ENCODE data around the gene MAGOH. TPM values are rescaled to one million over a fixed set of nuclear protein-coding genes. Genes with fewer than 3 reads are reported as not detected.
"Not testable (repeated sequence)": the region's sequence is repeated elsewhere in the genome, so short reads cannot be mapped to it uniquely, and the experiment has no call there.

The MAGOH gene
- polyA plus RNA-seq, 2 donors: 77.0 to 117 TPM

- Histone ChIP-seq H3K4me1 (ENCODE audit: control insufficient read depth in 2 of 2, insufficient read depth in 2 of 2, low read length in 1 of 2) (no peaks in the 10 kb centered on the region), H3K27ac (ENCODE audit: low read depth in 2 of 2, low read length in 1 of 2) (no peak overlapping the region), H3K4me3 (ENCODE audit: low read depth in 1 of 2, low read length in 2 of 2) (no peak overlapping the region), H3K36me3 (ENCODE audit: control insufficient read depth in 2 of 2, insufficient read depth in 2 of 2, low read length in 1 of 2) (peaks cover 6 to 18% of the 10 kb centered on the region in 2 donors), H3K27me3 (ENCODE audit: control insufficient read depth in 1 of 2, insufficient read depth in 2 of 2, low read length in 2 of 2) (no peaks in the 10 kb centered on the region), H3K9me3 (ENCODE audit: control insufficient read depth in 2 of 2, insufficient read depth in 1 of 2, low read depth in 1 of 2, low read length in 1 of 2) (peaks cover 0 to 5% of the 10 kb centered on the region in 2 donors)
- WGBS, 2 donors: 97 to 98% methylated on average over 11 of the region's 11 CpGs
Observed at GRCh38 chr1:53210954-53211353, 27.4 kb downstream of the MAGOH start.

- Histone ChIP-seq H3K4me1 (ENCODE audit: control insufficient read depth in 2 of 2, insufficient read depth in 2 of 2, low read length in 1 of 2) (no peaks in the 10 kb centered on the region), H3K27me3 (ENCODE audit: control insufficient read depth in 1 of 2, insufficient read depth in 2 of 2, low read length in 2 of 2) (no peaks in the 10 kb centered on the region), H3K27ac (ENCODE audit: low read depth in 2 of 2, low read length in 1 of 2) (no peak overlapping the region), H3K4me3 (ENCODE audit: low read depth in 1 of 2, low read length in 2 of 2) (no peak overlapping the region), H3K36me3 (ENCODE audit: control insufficient read depth in 2 of 2, insufficient read depth in 2 of 2, low read length in 1 of 2) (peaks cover 8 to 16% of the 10 kb centered on the region in 2 donors), H3K9me3 (ENCODE audit: control insufficient read depth in 2 of 2, insufficient read depth in 1 of 2, low read depth in 1 of 2, low read length in 1 of 2) (peaks cover 0 to 8% of the 10 kb centered on the region in 2 donors)
- 87 to 91% methylated on average over 7 of the region's 7 CpGs for WGBS, 2 donors
Observed at GRCh38 chr1:53210352-53210751, 28.0 kb downstream of the MAGOH start.

DNA sequence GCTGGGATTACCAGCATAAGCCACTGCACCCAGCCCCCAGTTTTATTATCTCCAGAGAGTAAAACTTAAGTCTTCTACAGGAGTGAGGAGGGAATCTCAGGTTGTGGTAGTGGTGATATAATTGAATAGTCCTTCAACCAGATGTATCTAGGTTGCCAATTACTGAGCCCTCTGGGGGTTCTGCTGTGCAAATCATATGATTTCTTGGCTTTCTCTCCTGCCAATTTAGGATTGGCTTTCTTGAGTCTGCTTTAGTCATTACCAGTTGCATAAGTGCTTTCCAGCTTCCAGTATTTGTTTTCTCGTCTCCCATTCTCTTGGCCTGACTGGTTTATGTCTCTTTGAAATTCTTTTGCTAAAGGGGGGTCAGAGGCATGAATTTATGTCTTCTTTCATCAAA is 30.6 kb downstream of the MAGOH start:
- Histone ChIP-seq H3K36me3 (ENCODE audit: control insufficient read depth in 2 of 2, insufficient read depth in 2 of 2, low read length in 1 of 2) (peaks cover 5 to 13% of the 10 kb centered on the region in 2 donors), H3K4me3 (ENCODE audit: low read depth in 1 of 2, low read length in 2 of 2) (no peak overlapping the region), H3K4me1 (ENCODE audit: control insufficient read depth in 2 of 2, insufficient read depth in 2 of 2, low read length in 1 of 2) (no peaks in the 10 kb centered on the region), H3K27ac (ENCODE audit: low read depth in 2 of 2, low read length in 1 of 2) (no peak overlapping the region), H3K27me3 (ENCODE audit: control insufficient read depth in 1 of 2, insufficient read depth in 2 of 2, low read length in 2 of 2) (no peaks in the 10 kb centered on the region), H3K9me3 (ENCODE audit: control insufficient read depth in 2 of 2, insufficient read depth in 1 of 2, low read depth in 1 of 2, low read length in 1 of 2) (peaks cover 0 to 8% of the 10 kb centered on the region in 2 donors)
- WGBS, 2 donors: 48 to 66% methylated on average over 1 of the region's 1 CpG

GRCh38 chr1:53206735-53207379 is 31.5 kb downstream of the MAGOH start:
- H3K9me3 ChIP-seq (ENCODE audit: control insufficient read depth in 2 of 2, insufficient read depth in 1 of 2, low read depth in 1 of 2, low read length in 1 of 2): peaks cover 0 to 8% of the 10 kb centered on the region in 2 donors
- H3K27ac ChIP-seq (ENCODE audit: low read depth in 2 of 2, low read length in 1 of 2): no peak overlapping the region
- H3K27me3 ChIP-seq (ENCODE audit: control insufficient read depth in 1 of 2, insufficient read depth in 2 of 2, low read length in 2 of 2): no peaks in the 10 kb centered on the region
- peaks cover 9 to 19% of the 10 kb centered on the region in 2 donors for H3K36me3 ChIP-seq (ENCODE audit: control insufficient read depth in 2 of 2, insufficient read depth in 2 of 2, low read length in 1 of 2)
- no peak overlapping the region for H3K4me3 ChIP-seq (ENCODE audit: low read depth in 1 of 2, low read length in 2 of 2)
- no peaks in the 10 kb centered on the region for H3K4me1 ChIP-seq (ENCODE audit: control insufficient read depth in 2 of 2, insufficient read depth in 2 of 2, low read length in 1 of 2)
- 93 to 98% methylated on average over 1 of the region's 1 CpG for WGBS, 2 donors

DNA sequence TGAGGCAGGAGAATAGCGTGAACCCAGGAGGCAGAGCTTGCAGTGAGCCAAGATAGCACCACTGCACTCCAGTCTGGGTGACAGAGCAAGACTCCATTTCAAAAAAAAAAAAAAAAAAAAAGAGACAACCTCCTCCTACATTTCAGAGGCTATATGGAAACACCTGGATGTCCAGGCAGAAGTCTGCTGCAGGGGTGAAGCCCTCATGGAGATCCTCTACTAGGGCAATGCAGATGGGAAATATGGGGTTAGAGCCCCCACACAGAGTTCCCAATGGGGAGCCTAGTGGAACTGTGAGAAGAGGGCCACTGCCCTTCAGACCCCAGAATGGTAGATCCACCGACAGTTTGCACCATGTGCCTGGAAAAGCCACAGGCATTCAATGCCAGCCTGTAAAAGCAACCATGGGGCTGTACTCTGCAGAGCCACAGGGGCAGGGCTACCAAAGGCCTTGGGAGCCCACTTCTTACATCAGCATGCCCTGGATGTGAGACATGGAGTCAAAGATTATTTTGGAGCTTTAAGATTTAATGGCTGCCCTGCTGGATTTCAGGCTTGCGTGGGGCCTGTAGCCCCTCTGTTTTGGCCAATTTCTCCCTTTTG is 32.1 kb downstream of the MAGOH start:
- H3K4me1 ChIP-seq (ENCODE audit: control insufficient read depth in 2 of 2, insufficient read depth in 2 of 2, low read length in 1 of 2); H3K27me3 ChIP-seq (ENCODE audit: control insufficient read depth in 1 of 2, insufficient read depth in 2 of 2, low read length in 2 of 2); H3K4me3 ChIP-seq (ENCODE audit: low read depth in 1 of 2, low read length in 2 of 2); H3K27ac ChIP-seq (ENCODE audit: low read depth in 2 of 2, low read length in 1 of 2); H3K9me3 ChIP-seq (ENCODE audit: control insufficient read depth in 2 of 2, insufficient read depth in 1 of 2, low read depth in 1 of 2, low read length in 1 of 2): not testable (repeated sequence)
- peaks cover 8 to 18% of the 10 kb centered on the region in 2 donors for H3K36me3 ChIP-seq (ENCODE audit: control insufficient read depth in 2 of 2, insufficient read depth in 2 of 2, low read length in 1 of 2)
- 98 to 99% methylated on average over 3 of the region's 3 CpGs for WGBS, 2 donors

- 98 to 100% methylated on average over 1 of the region's 1 CpG for WGBS, 2 donors
- H3K9me3 ChIP-seq (ENCODE audit: control insufficient read depth in 2 of 2, insufficient read depth in 1 of 2, low read depth in 1 of 2, low read length in 1 of 2); H3K27me3 ChIP-seq (ENCODE audit: control insufficient read depth in 1 of 2, insufficient read depth in 2 of 2, low read length in 2 of 2); H3K27ac ChIP-seq (ENCODE audit: low read depth in 2 of 2, low read length in 1 of 2); H3K4me1 ChIP-seq (ENCODE audit: control insufficient read depth in 2 of 2, insufficient read depth in 2 of 2, low read length in 1 of 2); H3K4me3 ChIP-seq (ENCODE audit: low read depth in 1 of 2, low read length in 2 of 2): not testable (repeated sequence)
- H3K36me3 ChIP-seq (ENCODE audit: control insufficient read depth in 2 of 2, insufficient read depth in 2 of 2, low read length in 1 of 2): peaks cover 6 to 13% of the 10 kb centered on the region in 2 donors
Observed at GRCh38 chr1:53205496-53205895, 32.8 kb downstream of the MAGOH start.

GRCh38 chr1:53203466-53203865 is 34.9 kb downstream of the MAGOH start:
- no peak overlapping the region for H3K4me3 ChIP-seq (ENCODE audit: low read depth in 1 of 2, low read length in 2 of 2)
- no peaks in the 10 kb centered on the region for H3K4me1 ChIP-seq (ENCODE audit: control insufficient read depth in 2 of 2, insufficient read depth in 2 of 2, low read length in 1 of 2)
- no peaks in the 10 kb centered on the region for H3K27me3 ChIP-seq (ENCODE audit: control insufficient read depth in 1 of 2, insufficient read depth in 2 of 2, low read length in 2 of 2)
- H3K27ac ChIP-seq (ENCODE audit: low read depth in 2 of 2, low read length in 1 of 2): no peak overlapping the region
- H3K36me3 ChIP-seq (ENCODE audit: control insufficient read depth in 2 of 2, insufficient read depth in 2 of 2, low read length in 1 of 2): peaks cover 6 to 11% of the 10 kb centered on the region in 2 donors
- 88 to 94% methylated on average over 3 of the region's 3 CpGs for WGBS, 2 donors
- peaks cover 0 to 8% of the 10 kb centered on the region in 2 donors for H3K9me3 ChIP-seq (ENCODE audit: control insufficient read depth in 2 of 2, insufficient read depth in 1 of 2, low read depth in 1 of 2, low read length in 1 of 2)

- Histone ChIP-seq H3K9me3 (ENCODE audit: control insufficient read depth in 2 of 2, insufficient read depth in 1 of 2, low read depth in 1 of 2, low read length in 1 of 2) (no peaks in the 10 kb centered on the region), H3K4me3 (ENCODE audit: low read depth in 1 of 2, low read length in 2 of 2) (no peak overlapping the region), H3K4me1 (ENCODE audit: control insufficient read depth in 2 of 2, insufficient read depth in 2 of 2, low read length in 1 of 2) (peaks cover 0 to 4% of the 10 kb centered on the region in 2 donors), H3K27ac (ENCODE audit: low read depth in 2 of 2, low read length in 1 of 2) (peak overlapping the region; percentile 96 to 98), H3K36me3 (ENCODE audit: control insufficient read depth in 2 of 2, insufficient read depth in 2 of 2, low read length in 1 of 2) (peaks cover 4 to 6% of the 10 kb centered on the region in 2 donors), H3K27me3 (ENCODE audit: control insufficient read depth in 1 of 2, insufficient read depth in 2 of 2, low read length in 2 of 2) (no peaks in the 10 kb centered on the region)
- 31 to 36% methylated on average over 4 of the region's 4 CpGs for WGBS, 2 donors
Observed at GRCh38 chr1:53198241-53198651, 40.1 kb downstream of the MAGOH start.

- WGBS, 2 donors: 27 to 29% methylated on average over 13 of the region's 13 CpGs
- H3K36me3 ChIP-seq (ENCODE audit: control insufficient read depth in 2 of 2, insufficient read depth in 2 of 2, low read length in 1 of 2): peaks cover 4 to 5% of the 10 kb centered on the region in 2 donors
- H3K4me3 ChIP-seq (ENCODE audit: low read depth in 1 of 2, low read length in 2 of 2): peak overlapping the region; percentile 74 to 96
- peak overlapping the region; percentile 96 to 98 for H3K27ac ChIP-seq (ENCODE audit: low read depth in 2 of 2, low read length in 1 of 2)
- no peaks in the 10 kb centered on the region for H3K27me3 ChIP-seq (ENCODE audit: control insufficient read depth in 1 of 2, insufficient read depth in 2 of 2, low read length in 2 of 2)
- peaks cover 0 to 4% of the 10 kb centered on the region in 2 donors for H3K4me1 ChIP-seq (ENCODE audit: control insufficient read depth in 2 of 2, insufficient read depth in 2 of 2, low read length in 1 of 2)
- no peaks in the 10 kb centered on the region for H3K9me3 ChIP-seq (ENCODE audit: control insufficient read depth in 2 of 2, insufficient read depth in 1 of 2, low read depth in 1 of 2, low read length in 1 of 2)
Observed at GRCh38 chr1:53197291-53198200, 40.8 kb downstream of the MAGOH start.
